ENCODE measurements around the gene RREB1.
A peak's percentile ranks its signal among the peaks of the same experiment; 100 is the strongest.
"Not testable (repeated sequence)": the region's sequence is repeated elsewhere in the genome, so short reads cannot be mapped to it uniquely, and the experiment has no call there.

Gene RREB1

DNA sequence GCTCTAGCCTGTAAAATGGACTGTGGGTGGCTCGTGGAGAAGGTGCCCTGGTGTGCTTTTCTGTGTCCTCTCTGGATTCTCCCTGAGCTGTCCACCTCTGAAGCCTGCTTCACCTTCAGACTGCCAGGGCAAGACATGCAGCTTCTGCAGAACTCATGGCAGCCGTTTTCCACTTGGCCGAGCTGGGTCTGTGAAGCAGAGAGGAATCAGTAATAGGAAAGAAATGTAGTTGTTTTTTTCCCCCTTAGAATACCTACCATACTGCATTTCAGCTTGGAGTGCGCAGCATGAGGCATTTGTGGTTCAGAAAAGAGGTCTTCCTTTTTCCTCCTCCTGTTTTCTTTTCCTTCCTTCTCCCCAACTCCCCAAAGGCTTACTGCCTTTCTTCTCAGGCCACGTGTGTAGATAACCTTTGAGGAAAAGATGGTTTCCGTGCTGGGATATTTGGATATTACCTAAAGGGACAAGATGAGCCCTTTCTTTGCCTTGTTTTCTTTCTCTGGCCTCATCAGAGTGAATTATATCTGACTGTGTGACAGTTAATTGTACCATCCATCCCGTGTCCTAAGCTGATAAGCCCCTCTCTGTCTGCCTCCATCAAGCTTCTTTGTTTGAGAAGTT lies 39.4 kb downstream of the RREB1 start:
- no peak for DNase-seq

DNA sequence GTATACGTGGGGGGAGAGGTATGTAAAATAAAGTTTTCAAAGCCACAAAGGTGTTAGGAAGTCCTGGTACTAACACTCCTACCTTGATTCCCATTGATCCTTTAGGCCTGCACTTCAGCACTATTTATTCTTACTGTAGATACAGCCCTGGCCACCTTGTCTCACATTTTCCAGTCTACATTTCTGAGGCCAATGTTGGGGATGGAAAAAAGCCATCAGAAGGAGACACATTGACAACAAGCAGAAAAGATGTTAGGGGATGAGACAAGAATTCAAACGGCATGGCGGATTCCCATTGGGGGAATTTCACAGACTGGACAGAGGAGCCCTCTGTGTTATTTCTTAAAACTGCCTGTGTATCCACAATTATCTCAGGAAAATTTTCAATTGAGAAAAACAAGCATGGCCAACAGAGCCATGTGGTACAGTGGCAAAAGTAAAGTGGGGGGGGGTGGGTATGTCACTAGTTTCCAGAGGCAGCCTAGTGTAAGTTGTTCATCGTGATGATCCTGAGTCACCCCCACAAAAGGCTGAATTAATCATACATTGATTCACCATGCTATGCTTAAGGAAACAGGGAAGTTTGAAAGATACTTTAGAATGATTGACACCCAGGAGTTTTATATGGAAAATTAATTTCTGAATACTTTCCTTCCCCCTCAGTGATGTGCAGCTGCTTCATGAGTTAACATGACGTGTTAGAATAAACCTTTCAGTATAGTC lies 40.5 kb downstream of the RREB1 start:
- DNase-seq = no peak

DNA sequence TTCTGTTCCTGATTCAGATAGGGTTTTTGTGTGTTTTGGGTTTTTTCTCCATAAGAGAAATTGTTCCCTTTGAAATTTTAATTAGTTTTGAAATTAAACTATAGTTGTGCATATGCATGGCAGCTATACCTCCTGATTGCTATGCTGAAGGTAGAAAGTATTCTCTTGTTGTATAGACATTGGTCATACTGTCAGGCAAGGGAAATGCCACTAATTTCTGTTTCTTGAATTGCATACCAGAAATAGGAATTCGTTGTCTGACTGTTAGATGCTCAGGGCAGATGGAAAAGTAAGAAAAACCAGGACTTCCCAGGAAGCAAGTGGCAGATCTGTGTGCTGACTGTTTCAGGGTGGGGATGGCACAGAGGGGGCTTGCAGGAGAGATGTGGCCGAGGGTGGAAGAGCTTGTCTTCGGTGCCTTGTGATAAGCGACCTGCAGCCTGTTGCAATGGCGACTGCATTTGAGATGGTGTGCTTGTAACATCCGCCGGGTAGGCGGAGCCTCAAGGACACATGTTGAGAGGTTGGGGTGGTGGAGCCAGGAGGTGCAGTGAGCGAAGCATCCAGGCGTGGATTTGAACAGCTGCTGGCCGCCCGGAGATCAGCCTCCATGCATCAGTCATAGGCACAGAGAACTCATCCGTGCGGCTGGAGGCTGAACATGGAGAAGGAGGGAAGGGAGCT lies 42.8 kb downstream of the RREB1 start:
- DNase-seq = peak; percentile 95

DNA sequence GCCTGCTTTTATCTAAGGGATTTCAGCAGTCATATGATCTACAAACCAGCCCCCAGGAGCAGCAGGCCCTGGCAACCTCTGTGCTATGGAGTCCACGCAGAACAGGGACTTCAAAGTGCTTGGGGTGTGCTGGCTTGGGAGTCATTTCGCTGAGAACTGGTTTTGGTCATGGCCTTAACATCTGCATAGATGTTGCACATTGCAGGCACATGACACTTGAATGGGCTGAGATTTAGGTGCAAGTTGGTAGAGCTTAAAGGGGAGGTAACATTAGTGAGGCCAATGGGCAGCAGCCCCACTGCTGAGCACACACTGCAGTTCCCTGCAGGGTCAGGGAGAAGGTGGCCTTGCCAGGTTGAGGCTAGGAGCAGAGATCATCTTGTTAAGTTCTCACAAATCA lies 43.6 kb downstream of the RREB1 start:
- peak; percentile 11 for DNase-seq

DNA sequence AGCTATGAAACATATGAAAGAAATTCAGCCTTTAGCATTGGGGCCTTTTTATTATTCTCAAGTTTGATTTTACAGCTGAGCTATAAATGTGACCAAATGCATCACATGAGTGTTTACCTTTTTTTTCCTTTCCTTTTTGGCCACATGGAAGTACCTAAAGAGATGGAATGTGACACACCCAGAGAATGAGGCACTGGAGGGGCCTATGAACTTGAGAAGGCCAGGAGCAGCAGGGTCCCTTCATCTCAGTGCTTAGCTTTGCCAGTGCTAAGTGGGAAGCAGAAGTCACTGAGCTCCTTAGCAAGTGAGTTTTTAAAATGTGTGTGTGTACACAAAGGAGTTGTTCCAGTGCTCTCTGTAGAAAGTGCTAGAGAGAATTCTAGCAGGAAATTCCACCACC lies 44.7 kb downstream of the RREB1 start:
- DNase-seq = peak; percentile 20

DNA sequence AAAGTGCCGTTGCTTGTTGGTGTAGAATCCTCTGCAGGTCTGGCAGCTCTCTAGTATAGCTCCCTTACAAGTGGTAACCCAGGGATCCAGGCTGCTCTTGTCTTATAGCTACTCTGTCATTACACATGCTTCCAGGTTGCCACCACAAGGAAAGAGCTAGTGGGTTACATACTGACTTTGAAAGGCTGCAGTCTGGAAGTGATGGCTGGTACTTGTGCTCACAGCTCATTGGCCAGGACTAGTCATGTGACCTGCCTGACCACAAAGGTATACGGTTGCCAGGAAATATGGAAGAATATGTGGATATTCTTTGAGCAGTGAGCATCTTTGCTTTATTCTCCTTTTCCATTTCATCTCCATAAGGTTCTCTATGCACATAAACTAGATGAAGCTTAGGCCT lies 46.0 kb downstream of the RREB1 start:
- DNase-seq = no peak

DNA sequence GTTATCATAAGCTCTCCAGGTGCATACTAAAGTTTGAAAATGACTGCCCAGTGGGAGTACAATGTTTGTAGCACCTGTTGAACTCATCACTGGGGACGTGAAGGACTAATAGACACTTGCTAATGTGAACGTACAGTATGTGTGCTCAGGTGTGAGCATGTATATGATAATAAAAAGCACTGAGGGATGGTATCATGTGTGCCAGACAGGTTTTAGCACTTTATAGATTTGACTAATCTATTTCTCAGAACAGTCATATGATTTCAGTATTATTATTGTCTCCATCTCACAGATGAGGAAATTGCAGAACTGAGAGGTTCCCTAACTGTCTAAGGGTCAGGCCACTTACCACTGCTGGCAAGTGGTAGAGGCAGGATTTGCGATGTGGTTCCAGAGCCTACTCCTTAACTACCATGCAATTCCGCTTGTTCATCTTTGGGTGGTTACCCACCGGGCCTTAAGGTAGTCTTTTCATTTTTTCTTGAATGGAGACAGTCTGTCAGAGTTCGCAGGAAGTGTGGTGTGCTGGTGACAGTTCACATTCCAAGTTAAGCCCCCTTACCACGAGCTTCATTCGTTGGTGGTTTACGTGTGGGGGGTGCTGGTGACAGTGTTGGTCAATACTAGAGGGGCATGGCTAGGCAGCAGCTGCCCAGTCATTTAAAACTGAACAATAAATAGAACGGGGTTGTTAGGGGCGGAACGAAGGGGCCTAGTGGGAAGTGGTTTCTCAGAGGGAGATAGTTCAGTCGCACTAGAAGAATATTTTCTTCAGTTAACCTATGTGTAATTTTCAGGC lies 46.8 kb downstream of the RREB1 start:
- no peak for DNase-seq

DNA sequence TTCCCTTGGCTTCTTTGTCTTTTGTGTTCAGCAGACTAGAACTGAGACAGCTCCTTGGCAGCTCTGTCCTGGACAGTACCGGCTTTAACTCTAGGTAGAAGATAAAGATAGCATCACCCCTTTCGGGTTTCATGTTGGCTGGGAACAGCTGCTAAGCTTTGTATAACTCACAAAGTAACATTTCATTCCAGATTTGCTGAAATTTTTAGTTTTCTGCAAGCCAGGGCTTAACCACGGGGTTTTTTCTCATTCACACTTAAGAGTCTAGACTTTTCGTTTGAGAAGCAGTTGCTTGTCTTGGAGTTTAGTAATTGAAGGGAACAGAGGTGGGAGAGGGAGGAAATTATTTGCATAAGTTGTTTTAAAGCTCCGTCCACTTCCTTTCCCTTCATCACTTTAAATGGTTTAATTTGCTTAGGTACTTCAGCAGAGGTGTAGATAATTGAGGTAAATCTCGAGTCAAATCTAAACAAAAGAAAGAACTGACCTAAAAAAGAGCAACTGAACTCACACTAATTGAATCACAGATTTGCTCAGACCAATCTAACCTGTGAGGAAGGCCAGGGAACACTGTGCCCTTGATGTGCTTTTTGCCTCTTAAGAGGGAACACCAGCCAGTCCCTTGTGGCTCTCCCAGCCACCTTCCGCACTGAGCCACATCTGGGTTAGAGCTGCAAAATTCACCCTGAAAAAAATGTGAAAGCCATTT lies 48.3 kb downstream of the RREB1 start:
- no peak for DNase-seq

DNA sequence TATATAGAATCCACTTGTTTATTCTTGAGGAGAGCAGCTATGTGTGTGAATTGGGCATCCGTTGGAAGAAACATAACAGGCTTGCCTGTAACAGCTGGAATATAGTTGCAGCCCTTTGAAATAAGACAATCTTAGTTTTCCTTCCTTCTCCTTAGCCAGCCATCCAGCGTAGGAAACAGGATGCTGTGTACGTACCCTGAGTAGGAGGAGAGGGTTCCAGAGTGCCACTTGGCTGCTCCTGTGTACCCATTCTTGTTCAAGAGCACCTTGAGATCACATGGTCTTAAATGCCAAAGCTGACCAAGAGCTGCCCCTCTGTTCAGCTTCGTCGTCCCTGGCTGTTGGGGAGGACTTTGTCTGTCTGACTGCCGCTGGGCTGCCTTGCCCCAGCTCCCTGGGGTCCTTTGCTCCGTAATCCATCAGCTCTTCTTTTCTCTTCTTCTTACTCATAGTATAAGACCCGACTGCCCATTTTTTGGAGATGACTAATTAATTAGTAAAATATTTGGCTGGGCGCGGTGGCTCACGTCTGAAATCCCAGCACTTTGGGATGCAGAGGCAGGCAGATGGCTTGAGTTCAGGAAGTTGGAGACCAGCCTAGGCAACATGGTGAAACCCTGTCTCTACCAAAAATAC lies 49.0 kb downstream of the RREB1 start:
- DNase-seq = no peak

DNA sequence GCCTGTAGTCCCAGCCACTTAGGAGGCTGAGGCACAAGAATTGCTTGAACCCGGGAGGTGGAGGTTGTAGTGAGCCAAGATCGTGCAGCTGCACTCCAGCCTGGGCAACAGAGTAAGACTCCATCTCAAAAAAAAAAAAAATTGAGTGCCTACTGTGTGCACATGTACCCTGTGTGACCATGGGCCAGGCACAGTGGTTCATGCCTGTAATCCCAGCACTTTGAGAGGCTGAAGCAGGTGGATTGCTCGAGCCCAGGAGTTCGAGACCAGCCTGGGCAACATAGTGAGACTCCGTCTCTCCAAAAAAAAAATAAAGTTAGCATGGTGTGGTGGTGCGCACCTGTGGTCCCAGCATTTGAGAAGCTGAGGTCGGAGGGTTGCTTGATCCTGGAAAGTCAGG lies 49.5 kb downstream of the RREB1 start:
- not testable (repeated sequence) for DNase-seq

DNA sequence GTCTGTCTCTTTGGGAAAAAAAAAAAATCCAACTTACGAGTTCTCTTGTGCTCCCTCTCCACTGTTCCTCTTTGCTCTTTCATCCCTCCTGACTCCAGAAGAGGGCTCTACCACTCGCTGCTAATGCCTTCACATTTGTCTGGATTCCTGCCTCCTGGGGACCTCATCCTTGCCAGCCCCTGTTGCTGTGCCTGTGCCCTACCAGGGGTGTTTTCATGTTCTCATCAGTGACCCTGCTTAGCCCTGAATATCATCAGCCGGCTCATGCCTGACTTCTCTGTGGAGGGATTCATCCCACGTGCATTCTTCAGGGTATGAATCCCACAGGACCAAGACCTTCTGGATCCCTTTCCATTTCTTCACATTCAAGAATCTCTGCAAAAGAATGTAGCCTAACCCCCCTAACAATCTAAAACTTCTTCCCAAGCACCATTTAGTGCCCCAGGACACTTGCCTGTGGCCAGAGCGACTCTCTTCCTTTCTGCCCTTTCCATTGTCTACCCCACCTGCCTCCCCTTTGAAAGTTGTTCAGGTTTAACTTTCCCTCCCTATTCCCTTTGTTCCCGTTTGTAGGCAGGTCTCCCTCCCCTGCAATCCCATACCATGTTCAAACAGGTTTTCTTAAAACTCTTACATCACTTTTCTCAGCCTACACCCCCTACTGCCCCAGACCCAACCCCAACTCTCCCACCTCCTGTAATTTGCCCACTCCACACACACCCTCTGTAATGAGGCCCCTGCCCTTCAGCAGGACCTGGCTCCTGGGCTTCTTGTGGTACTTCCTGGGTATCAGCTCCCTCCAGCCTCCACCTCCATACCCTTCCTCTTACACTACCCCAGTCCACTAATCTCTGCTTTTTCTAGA lies 50.2 kb downstream of the RREB1 start:
- no peak for DNase-seq

DNA sequence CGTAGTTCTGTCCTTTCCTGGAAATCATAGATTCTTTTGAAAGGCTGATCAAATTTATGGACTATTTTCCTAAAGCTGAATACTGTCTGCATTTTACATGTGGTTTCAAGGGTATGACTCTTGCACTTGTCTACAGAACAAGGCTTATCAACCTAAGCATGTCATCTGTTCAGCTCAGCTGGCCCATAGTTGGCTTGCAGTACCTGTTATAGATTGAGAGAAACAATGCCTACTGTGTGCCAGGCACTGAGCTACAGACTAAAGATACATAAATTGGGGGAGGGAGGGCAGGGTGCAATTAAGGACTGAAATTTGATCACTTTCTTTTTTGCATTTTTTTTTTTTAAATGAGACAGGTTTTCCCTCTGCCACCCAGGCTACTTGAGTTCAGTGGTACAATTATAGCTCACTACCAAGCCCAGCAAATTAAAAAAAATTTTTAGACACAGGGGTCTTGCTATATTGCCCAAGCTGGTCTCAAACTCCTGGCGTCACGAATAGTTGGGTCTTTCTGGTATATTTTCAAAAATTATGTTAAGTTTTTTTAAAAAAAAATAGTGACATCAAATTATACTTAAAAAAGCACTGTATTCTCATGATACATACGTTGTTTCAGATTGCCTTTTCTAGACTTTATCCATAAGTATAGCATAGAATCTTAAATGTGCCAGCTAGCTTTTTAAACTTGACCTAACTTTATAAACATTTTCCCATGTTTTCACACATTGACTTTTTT lies 52.2 kb downstream of the RREB1 start:
- peak; percentile 29 for DNase-seq

DNA sequence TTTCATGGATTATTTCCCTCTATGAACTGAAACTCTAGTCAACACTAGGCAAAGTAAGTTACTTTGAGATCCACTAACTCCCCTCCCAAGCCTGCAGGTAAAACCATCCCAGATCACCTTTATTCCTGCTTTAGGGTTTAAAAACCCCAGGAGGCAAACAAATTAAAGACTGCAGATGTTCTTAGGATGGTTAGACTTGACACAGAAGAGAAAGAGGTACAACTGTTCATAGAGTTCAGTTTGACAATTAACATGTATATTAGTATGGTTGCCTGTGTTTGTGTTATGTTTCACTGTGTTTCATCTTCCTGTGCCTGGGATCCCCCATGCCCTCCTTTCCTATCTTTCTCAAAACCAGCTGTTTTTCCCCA lies 53.5 kb downstream of the RREB1 start:
- no peak for DNase-seq

DNA sequence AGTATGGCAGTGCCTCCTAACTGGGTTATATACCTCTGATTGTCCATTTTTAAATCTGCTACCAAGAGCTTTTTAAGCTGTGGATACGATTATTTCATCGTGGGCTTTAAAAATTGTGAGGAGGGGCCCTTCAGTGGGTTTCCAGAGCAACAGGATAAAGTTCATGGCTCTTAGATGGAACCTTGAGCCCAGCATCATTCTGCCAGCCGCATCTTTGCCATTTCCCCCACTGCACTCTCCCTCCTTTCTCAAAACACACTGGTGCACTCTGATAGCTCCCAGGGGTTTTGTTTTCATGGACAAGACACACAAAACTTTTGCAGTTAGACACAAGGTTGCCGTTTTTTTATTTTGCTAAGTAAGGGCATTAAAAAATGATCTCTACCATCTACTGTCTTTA lies 54.1 kb downstream of the RREB1 start:
- DNase-seq = no peak

DNA sequence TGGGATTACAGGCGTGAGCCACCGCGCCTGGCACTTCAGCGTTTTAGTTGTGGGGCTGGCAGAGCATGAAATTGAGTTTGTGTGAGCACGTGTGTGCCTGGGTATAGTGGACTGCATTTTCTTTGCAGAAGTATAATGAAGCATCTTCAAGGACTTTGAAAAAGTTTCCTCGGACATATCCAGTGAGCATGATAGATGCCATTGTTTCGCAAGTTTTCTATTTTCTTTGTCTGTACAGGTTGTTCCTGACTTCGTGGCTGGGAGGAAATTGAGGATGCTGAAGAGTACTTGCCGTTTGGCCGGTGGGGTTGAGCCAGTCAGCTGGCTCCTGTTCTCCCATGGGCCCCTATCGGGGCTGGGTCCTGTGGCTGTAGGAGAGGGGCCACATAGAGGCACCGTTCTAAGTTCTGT lies 55.9 kb downstream of the RREB1 start:
- no peak for DNase-seq

DNA sequence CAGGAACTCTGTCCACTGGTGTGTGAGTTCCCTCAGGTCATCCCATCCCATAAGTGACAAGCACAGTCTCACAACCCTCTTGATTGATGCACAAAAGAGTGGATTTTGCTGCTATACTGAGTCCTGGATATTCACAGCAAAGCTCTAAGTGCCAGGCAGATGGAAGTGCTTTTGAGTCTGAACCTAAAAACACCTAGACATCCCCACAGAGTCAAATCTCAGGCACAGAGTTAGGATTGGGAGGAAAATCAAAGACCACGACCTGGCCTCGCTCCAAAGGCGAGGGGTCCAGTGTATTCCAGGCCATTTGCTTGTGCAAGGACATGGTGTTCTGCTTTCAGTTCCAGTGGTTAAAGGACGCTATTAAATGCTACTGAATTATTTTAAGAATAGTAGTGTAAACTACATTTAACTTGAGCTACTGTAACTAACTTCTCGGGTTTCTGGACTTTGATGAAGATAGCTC lies 56.8 kb downstream of the RREB1 start:
- no peak for DNase-seq

DNA sequence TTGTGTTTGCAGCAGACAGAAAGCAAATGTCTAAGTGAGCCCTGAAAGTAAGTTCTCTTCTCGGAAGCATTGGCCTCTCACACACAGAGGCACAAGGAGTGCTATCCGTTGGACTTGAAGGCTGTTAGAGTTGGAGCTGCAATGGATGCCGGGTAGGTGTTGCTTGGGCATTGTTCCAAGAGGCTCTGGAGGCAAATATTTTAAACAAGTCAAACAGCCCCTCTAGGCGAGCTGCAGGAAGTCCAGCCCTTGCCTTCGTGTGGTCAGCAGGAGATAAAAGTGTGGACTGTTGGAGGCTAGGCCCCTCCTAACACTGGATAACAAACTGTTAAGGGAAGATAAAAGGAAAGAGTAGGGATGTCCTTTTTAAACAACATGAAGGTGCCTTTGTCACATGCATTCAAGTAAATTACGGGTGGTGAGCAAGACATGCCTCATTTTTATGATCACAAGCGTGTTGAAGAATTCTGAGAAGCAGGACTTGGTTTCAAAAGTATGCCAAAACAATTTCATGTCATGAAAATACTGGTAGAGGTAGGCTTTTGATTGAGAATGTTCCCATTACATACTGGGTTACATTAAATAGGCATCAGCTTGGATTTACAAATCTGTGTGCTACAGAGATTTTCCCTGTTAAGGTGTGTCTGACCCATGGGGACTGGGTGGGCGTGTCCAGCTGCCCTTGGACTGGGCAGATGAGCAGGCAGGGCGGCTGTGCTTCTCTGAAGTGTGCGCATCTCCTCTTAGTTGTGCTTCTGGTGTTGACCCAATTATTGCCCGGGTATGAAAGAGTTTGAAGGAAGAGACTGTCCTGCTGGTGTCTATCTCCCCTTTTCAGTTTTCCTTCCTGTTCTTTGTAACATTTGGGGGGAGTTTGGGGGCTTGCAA lies 57.5 kb downstream of the RREB1 start:
- DNase-seq = no peak

DNA sequence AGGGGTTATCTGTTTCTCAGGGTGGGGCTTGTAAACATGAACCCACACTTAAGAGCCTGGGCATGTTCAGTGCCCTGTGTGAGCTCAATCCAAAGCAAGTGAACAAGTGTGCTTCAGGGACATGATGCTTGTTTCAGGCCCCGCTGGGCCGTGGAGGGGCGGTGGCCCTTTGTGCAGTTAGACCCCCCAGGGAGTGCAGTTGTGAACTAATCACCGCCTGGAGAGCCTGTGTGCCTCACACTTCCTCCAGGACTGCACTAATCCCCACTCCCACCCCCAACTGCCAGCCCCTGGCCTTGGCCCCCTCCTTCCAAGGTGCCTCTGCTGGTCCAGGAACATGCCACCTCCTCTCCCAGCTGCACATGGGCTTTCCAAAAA lies 58.1 kb downstream of the RREB1 start:
- no peak for DNase-seq

Data from NCI-H2171 treated with DMSO at 0.1 percent for 48 hours (cell line).